ENCODE results near the gene FHOD3.
"Not testable (repeated sequence)": the region's sequence is repeated elsewhere in the genome, so short reads cannot be mapped to it uniquely, and the experiment has no call there.

Gene FHOD3

DNA sequence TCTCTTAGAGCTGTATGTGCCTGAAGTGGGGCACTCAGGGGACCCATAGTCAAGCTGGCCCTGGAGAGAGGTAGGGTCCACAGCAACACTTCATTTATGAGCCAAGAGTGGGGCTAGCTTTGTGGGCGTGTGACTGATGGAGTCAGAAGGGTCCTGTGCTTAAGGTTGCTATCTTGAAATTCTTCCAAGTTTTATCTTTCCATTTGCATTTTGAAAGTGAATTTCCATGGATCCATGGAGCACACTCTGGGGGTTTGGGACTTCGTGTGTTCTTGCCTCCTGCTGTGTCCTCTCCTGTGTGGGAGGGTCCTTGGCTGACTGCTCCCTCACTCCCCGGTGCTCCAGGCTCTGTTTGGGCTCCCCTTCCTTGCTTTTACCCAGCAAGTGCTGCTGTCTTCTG is 50.8 kb downstream of the FHOD3 start:
- no peak for DNase-seq (ENCODE audit: low read depth in 1 of 2, low spot score in 1 of 2)

GRCh38 chr18:36348971-36349417 is 51.5 kb downstream of the FHOD3 start:
- no peak for DNase-seq (ENCODE audit: low read depth in 1 of 2, low spot score in 1 of 2)

GRCh38 chr18:36349552-36349951 is 52.0 kb downstream of the FHOD3 start:
- DNase-seq (ENCODE audit: low read depth in 1 of 2, low spot score in 1 of 2) = no peak

- DNase-seq (ENCODE audit: low read depth in 1 of 2, low spot score in 1 of 2) = no peak
These were observed 52.7 kb downstream of the FHOD3 start for GRCh38 chr18:36350251-36350651.

GRCh38 chr18:36350839-36351469 is 53.4 kb downstream of the FHOD3 start:
- DNase-seq (ENCODE audit: low read depth in 1 of 2, low spot score in 1 of 2) = no peak

DNA sequence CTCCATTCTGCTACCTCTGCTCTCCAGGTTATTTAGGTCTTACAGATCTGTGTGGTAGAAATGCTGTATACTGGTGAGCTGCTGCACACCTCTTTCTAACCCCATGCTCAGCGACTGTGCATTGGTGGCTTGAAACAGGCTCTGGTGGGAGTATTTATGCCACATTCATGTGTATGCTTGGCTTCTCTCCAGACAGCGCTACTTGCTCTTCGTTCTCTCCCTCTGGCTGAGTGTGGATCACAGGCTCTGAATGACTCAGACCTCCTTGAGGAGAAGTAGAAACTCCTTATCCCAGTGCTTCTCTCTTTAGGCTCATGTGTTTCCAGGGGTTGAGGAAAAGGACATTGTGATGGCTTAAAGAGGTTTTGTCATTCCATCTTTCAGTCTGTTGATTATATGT is 54.9 kb downstream of the FHOD3 start:
- no peak for DNase-seq (ENCODE audit: low read depth in 1 of 2, low spot score in 1 of 2)

DNA sequence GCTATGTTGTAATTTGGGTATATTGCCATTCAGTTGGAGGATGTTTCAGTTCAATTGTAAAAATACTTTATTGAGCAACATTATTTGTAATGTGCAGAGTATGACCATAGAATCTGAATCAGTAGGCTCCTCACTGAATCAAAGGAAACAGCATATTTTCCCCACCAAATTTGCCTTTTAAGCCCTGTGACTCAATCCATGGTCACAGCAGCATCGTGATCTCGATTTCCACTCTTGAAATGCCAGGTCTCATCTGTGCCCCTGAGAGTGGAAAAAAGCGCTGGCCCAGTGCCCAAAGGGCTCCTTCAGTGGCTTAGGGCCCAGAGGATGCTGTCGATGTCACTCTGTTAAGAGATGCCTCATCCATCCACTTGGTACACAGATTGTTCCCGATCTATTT is 57.5 kb downstream of the FHOD3 start:
- no peak for DNase-seq (ENCODE audit: low read depth in 1 of 2, low spot score in 1 of 2)

DNA sequence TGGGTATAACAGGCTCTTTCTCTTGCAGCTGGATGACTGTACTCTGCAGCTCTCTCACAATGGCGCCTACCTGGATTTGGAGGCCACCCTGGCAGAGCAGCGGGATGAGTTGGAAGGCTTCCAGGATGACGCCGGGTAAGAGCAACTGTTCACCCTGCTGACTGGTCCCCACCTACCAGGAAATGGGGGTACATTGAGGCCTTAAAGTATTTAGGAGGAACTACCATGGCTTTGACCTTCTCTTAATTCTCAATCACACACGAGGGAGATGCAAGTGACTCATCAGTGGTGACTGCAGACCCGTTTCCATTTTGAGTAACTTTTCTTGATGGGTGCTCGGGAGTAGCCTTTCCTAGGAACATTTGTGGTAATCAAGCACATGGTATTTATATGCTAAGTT is 58.0 kb downstream of the FHOD3 start:
- DNase-seq (ENCODE audit: low read depth in 1 of 2, low spot score in 1 of 2) = no peak

DNA sequence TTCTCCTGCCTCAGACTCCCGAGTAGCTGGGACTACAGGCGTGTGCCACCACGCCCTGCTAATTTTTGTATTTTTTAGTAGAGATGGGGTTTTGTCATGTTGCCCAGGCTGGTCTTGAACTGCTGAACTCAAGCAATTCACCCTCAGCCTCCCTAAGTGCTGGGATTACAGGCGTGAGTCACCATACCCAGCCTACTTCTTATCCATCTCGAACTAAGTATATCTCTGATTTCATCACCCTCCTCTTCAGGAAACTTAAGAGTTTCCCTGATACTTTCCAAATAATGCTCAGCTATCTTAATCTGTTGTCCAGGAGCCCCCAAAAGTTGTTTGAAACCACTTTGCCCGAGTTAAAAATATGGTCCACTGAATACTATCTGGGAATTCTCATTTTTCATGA is 59.2 kb downstream of the FHOD3 start:
- not testable (repeated sequence) for DNase-seq (ENCODE audit: low read depth in 1 of 2, low spot score in 1 of 2)

DNA sequence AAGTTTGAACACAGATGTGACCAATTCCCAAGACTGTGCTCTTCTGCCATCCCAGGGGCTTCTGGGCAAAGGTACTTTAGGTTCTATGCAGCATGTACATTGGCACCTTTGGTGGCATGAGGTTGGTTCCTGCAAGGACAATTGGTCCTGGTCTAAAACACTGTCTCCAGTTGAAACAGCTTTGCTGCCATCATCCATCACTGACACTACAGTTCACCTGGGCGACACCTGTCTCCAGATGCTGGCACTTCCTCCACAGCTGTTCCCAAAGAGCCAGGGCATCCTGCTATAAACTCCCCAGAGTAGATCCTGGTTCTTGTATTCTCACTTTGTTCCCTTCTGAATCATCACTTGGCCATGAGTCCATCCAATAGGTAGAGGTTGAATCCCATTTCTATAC is 60.6 kb downstream of the FHOD3 start:
- no peak for DNase-seq (ENCODE audit: low read depth in 1 of 2, low spot score in 1 of 2)

DNA sequence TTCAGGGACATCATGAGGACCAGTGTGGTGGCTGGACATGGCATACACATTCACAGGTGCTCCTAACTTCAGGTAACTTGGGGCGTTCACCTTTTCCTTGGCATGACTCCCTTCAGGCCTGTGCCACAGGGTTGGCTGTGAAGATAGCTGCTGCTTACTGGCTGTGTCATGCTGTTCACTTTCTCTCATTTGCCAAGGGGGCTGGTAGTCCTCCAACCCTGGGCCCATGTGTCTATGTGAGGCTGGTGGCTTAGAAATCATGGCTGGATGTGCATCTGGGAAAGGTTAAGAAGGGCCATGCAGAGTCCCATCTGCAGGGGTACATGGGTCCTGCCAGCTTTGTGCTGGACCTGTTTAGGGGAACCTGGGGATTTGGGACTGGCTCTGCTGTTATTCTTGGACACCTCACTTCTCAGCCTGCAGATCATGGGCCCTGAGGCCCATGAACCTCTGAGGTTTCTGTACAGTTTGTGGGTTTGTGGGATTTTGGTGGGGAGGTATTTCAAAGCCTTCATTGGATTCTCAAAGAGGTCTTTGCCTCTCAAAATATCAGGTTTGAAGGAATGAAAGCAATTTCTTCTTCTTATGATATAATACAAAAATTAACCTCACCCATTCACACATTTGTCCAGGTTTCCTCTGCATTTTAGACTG is 62.9 kb downstream of the FHOD3 start:
- no peak for DNase-seq (ENCODE audit: low read depth in 1 of 2, low spot score in 1 of 2)

- no peak for DNase-seq (ENCODE audit: low read depth in 1 of 2, low spot score in 1 of 2)
These were observed 67.6 kb downstream of the FHOD3 start for GRCh38 chr18:36364911-36365624.

- no peak for DNase-seq (ENCODE audit: low read depth in 1 of 2, low spot score in 1 of 2)
These were observed 68.6 kb downstream of the FHOD3 start for GRCh38 chr18:36365836-36366775.

GRCh38 chr18:36366994-36367839 is 69.7 kb downstream of the FHOD3 start:
- no peak for DNase-seq (ENCODE audit: low read depth in 1 of 2, low spot score in 1 of 2)

- no peak for DNase-seq (ENCODE audit: low read depth in 1 of 2, low spot score in 1 of 2)
These were observed 71.4 kb downstream of the FHOD3 start for GRCh38 chr18:36368889-36369288.

GRCh38 chr18:36372903-36373311 is 75.4 kb downstream of the FHOD3 start:
- no peak for DNase-seq (ENCODE audit: low read depth in 1 of 2, low spot score in 1 of 2)

DNA sequence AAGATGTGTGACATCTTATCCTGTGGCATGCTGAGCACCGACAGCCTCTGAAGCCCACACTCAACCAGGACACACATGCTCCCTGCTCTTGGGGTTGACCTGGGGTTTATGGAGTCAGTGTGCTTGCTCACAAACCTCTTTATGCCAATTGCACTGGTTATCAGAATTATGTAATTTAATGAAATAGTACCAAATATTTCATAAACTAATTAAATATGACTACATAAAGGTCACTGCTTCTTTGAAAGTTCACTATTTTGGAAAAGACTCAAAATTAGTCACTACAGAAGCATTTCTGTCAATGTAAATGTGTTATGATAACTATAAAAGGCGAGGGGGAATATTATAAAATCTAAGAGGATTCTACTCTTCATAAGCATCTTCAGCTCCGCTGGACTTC is 76.7 kb downstream of the FHOD3 start:
- no peak for DNase-seq (ENCODE audit: low read depth in 1 of 2, low spot score in 1 of 2)

DNA sequence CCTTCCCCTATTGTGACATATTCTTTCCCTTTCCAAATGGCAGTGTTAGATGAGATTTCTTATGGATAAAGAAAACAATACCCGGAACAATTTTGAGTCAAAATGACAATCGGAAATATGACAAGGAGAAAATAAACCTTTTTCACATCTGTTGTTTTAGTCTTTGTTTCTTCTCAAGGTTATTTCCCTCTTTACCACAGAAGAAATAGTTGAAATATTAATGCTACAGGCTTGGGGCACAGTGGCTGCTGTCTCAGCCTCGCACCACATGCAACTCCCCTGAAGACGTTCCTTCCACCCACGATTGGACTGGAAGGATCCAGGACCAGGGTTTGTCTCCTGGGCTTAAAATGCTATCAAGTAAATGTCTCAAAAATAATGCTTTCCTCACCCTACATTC is 77.6 kb downstream of the FHOD3 start:
- DNase-seq (ENCODE audit: low read depth in 1 of 2, low spot score in 1 of 2) = no peak

DNA sequence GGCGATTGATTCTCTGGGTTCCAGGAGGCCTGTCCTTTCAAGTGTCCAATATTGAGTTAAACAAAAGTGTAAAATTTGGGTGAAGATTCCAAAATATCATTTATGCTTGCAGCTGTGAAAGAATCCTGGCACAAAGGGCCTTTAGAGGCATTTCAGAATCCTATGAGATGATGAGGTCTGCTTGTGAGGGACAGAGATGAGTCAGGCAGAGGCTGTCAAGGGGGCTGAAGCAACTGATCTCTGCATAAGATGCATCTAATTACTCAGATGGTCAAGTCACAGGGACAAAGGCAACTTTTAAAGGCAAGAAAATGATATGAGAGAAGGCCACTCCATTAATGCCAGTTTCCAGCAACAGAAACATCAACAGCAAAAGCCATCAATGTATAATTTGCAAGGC is 78.8 kb downstream of the FHOD3 start:
- no peak for DNase-seq (ENCODE audit: low read depth in 1 of 2, low spot score in 1 of 2)

GRCh38 chr18:36377626-36378025 is 80.1 kb downstream of the FHOD3 start:
- no peak for DNase-seq (ENCODE audit: low read depth in 1 of 2, low spot score in 1 of 2)

All from activated CD4-positive, alpha-beta T cell treated with anti-CD3 and anti-CD28 coated beads, Interleukin-2, amount 50 U/mL, for 24 hours (primary cell).